Dendritic cell treated with granulocyte-macrophage colony-stimulating factor and Interleukin-4, amounts not matched to agents 40 ng/mL and 50 ng/mL, for 4 days (primary cell): Measurements from ENCODE around the gene NCBP2.

ENCODE experiments used
- H3K27ac Mint-ChIP-seq: one replicate; pipeline ENCODE4 v1.8.0; 2022; ENCODE audit warnings: mild to moderate bottlenecking, mixed read lengths
- H3K27me3 Mint-ChIP-seq: one replicate; pipeline ENCODE4 v1.8.0; 2022; ENCODE audit warnings: mild to moderate bottlenecking, mixed read lengths
- H3K36me3 Mint-ChIP-seq: one replicate; pipeline ENCODE4 v1.8.0; 2022; ENCODE audit warnings: low read depth, mixed read lengths
- H3K4me1 Mint-ChIP-seq: one replicate; pipeline ENCODE4 v1.8.0; 2022; ENCODE audit warnings: low read depth, mixed read lengths
- H3K4me3 Mint-ChIP-seq: one replicate; pipeline ENCODE4 v1.8.0; 2022; ENCODE audit warnings: mild to moderate bottlenecking, moderate library complexity, mixed read lengths
- H3K9me3 Mint-ChIP-seq: one replicate; pipeline ENCODE4 v1.8.0; 2022; ENCODE audit warnings: mixed read lengths
- intact Hi-C: fragments of 100-400 bp; cut with micrococcal nuclease; formaldehyde crosslinking; loops from one replicate; pipeline ENCODE4 v1.15.0; 2022

The NCBP2 gene

GRCh38 chr3:196974661-196975060 lies 32.3 kb upstream of the NCBP2 start:
- Mint-ChIP-seq H3K27ac (no peak overlapping the region), H3K4me3 (no peak overlapping the region), H3K36me3 (no peaks in the 10 kb centered on the region), H3K9me3 (no peaks in the 10 kb centered on the region), H3K4me1 (peaks cover 8% of the 10 kb centered on the region), H3K27me3 (peaks cover 12% of the 10 kb centered on the region)
- intact Hi-C loops: no loop called here

GRCh38 chr3:196971094-196971698 lies 28.9 kb upstream of the NCBP2 start:
- H3K27ac Mint-ChIP-seq: no peak overlapping the region
- peaks cover 26% of the 10 kb centered on the region for H3K4me1 Mint-ChIP-seq
- intact Hi-C loops: no loop called here
- H3K36me3 Mint-ChIP-seq: peaks cover 21% of the 10 kb centered on the region
- H3K27me3 Mint-ChIP-seq: peaks cover 15% of the 10 kb centered on the region
- H3K9me3 Mint-ChIP-seq: peaks cover 2% of the 10 kb centered on the region
- no peak overlapping the region for H3K4me3 Mint-ChIP-seq

GRCh38 chr3:196970547-196971093 lies 28.3 kb upstream of the NCBP2 start:
- Mint-ChIP-seq H3K4me1 (peaks cover 27% of the 10 kb centered on the region), H3K27me3 (peaks cover 15% of the 10 kb centered on the region), H3K9me3 (peaks cover 8% of the 10 kb centered on the region), H3K36me3 (peaks cover 27% of the 10 kb centered on the region), H3K27ac (peak overlapping the region; percentile 75), H3K4me3 (peak overlapping the region; percentile 46)
- intact Hi-C loops: no loop called here

- peaks cover 15% of the 10 kb centered on the region for H3K27me3 Mint-ChIP-seq
- H3K9me3 Mint-ChIP-seq: peaks cover 14% of the 10 kb centered on the region
- intact Hi-C loops: loop anchor here (2.0 kb wide), 1 partner anchor 27 kb away; the partner anchor contains the start of gene NCBP2
- H3K4me1 Mint-ChIP-seq: peaks cover 34% of the 10 kb centered on the region
- peaks cover 34% of the 10 kb centered on the region for H3K36me3 Mint-ChIP-seq
- H3K4me3 Mint-ChIP-seq: peak overlapping the region; percentile 46
- peak overlapping the region; percentile 75 for H3K27ac Mint-ChIP-seq
Observed at GRCh38 chr3:196969660-196970546, 27.6 kb upstream of the NCBP2 start.

- Mint-ChIP-seq H3K4me1 (peaks cover 38% of the 10 kb centered on the region), H3K27ac (peak overlapping the region; percentile 83), H3K36me3 (peaks cover 36% of the 10 kb centered on the region), H3K9me3 (peaks cover 14% of the 10 kb centered on the region), H3K4me3 (peak overlapping the region; percentile 83), H3K27me3 (peaks cover 15% of the 10 kb centered on the region)
- intact Hi-C loops: loop anchor here (2.0 kb wide), 1 partner anchor 26 kb away; the partner anchor contains the start of gene NCBP2
Observed at GRCh38 chr3:196969134-196969659, 26.9 kb upstream of the NCBP2 start.

GRCh38 chr3:196968233-196969133 lies 26.2 kb upstream of the NCBP2 start, which contains the start of gene PIGZ:
TSS of gene PIGZ (minus strand) at chr3:196968833. CDS start at chr3:196952031, 16,802 bp downstream.
- H3K27ac Mint-ChIP-seq: peak within 1 kb of the TSS; percentile 83
- peaks cover 15% of the 10 kb centered on the region for H3K27me3 Mint-ChIP-seq
- H3K36me3 Mint-ChIP-seq: peaks cover 36% of the 10 kb centered on the region
- peaks cover 38% of the 10 kb centered on the region for H3K4me1 Mint-ChIP-seq
- H3K4me3 Mint-ChIP-seq: peak within 1 kb of the TSS; percentile 83
- intact Hi-C loops: loop anchor here (2.0 kb wide), 1 partner anchor 26 kb away; the partner anchor contains the start of gene NCBP2
- peaks cover 14% of the 10 kb centered on the region for H3K9me3 Mint-ChIP-seq

- peaks cover 14% of the 10 kb centered on the region for H3K9me3 Mint-ChIP-seq
- H3K4me3 Mint-ChIP-seq: peak overlapping the region; percentile 75
- peaks cover 15% of the 10 kb centered on the region for H3K27me3 Mint-ChIP-seq
- H3K36me3 Mint-ChIP-seq: peaks cover 36% of the 10 kb centered on the region
- H3K27ac Mint-ChIP-seq: no peak overlapping the region
- intact Hi-C loops: loop anchor here (2.0 kb wide), 1 partner anchor 25 kb away; the partner anchor contains the start of gene NCBP2
- H3K4me1 Mint-ChIP-seq: peaks cover 38% of the 10 kb centered on the region
Observed at GRCh38 chr3:196967412-196968232, 25.3 kb upstream of the NCBP2 start.

- Mint-ChIP-seq H3K4me3 (no peak overlapping the region), H3K4me1 (peaks cover 38% of the 10 kb centered on the region), H3K27me3 (peaks cover 15% of the 10 kb centered on the region), H3K36me3 (peaks cover 36% of the 10 kb centered on the region), H3K9me3 (peaks cover 14% of the 10 kb centered on the region), H3K27ac (no peak overlapping the region)
- intact Hi-C loops: no loop called here
Observed at GRCh38 chr3:196966526-196967401, 24.4 kb upstream of the NCBP2 start.

GRCh38 chr3:196965804-196966173 lies 23.5 kb upstream of the NCBP2 start:
- peaks cover 12% of the 10 kb centered on the region for H3K27me3 Mint-ChIP-seq
- no peak overlapping the region for H3K4me3 Mint-ChIP-seq
- H3K27ac Mint-ChIP-seq: no peak overlapping the region
- H3K4me1 Mint-ChIP-seq: peaks cover 38% of the 10 kb centered on the region
- peaks cover 14% of the 10 kb centered on the region for H3K9me3 Mint-ChIP-seq
- peaks cover 36% of the 10 kb centered on the region for H3K36me3 Mint-ChIP-seq
- intact Hi-C loops: no loop called here

GRCh38 chr3:196965112-196965803 lies 22.9 kb upstream of the NCBP2 start:
- no peak overlapping the region for H3K4me3 Mint-ChIP-seq
- peaks cover 36% of the 10 kb centered on the region for H3K36me3 Mint-ChIP-seq
- peaks cover 34% of the 10 kb centered on the region for H3K4me1 Mint-ChIP-seq
- no peak overlapping the region for H3K27ac Mint-ChIP-seq
- H3K9me3 Mint-ChIP-seq: peaks cover 14% of the 10 kb centered on the region
- intact Hi-C loops: no loop called here
- H3K27me3 Mint-ChIP-seq: peaks cover 7% of the 10 kb centered on the region

- peaks cover 4% of the 10 kb centered on the region for H3K27me3 Mint-ChIP-seq
- peaks cover 30% of the 10 kb centered on the region for H3K36me3 Mint-ChIP-seq
- H3K4me1 Mint-ChIP-seq: peaks cover 30% of the 10 kb centered on the region
- H3K4me3 Mint-ChIP-seq: no peak overlapping the region
- intact Hi-C loops: no loop called here
- H3K9me3 Mint-ChIP-seq: peaks cover 14% of the 10 kb centered on the region
- H3K27ac Mint-ChIP-seq: no peak overlapping the region
Observed at GRCh38 chr3:196963631-196963953, 21.3 kb upstream of the NCBP2 start.
